ENCODE data around the gene ZPR1.

DNA sequence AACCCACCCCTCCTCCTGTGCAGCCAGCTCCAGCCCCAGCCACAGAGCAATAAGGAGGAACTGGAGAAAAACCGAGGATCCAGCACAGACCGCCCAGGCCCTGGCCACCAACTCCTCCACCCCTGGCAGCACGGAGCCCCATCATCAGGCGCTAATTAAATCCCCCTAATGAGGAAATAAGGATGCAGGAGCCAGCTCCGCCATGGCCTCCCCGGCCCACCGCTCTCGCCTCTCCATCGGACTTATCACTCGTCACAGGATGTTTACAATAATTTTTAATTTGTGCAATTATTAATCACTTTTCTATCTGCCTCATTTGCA is 57.6 kb downstream of the ZPR1 start:
- TF ChIP-seq, protein P1, sequence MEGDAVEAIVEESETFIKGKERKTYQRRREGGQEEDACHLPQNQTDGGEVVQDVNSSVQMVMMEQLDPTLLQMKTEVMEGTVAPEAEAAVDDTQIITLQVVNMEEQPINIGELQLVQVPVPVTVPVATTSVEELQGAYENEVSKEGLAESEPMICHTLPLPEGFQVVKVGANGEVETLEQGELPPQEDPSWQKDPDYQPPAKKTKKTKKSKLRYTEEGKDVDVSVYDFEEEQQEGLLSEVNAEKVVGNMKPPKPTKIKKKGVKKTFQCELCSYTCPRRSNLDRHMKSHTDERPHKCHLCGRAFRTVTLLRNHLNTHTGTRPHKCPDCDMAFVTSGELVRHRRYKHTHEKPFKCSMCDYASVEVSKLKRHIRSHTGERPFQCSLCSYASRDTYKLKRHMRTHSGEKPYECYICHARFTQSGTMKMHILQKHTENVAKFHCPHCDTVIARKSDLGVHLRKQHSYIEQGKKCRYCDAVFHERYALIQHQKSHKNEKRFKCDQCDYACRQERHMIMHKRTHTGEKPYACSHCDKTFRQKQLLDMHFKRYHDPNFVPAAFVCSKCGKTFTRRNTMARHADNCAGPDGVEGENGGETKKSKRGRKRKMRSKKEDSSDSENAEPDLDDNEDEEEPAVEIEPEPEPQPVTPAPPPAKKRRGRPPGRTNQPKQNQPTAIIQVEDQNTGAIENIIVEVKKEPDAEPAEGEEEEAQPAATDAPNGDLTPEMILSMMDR (IDR thresholded peaks at IDR 0.05): no peak
- TF ChIP-seq POLR2A (IDR thresholded peaks at IDR 0.05): no peak

Measured in thyroid gland (tissue), 4 donors.